Kidney epithelial cell (primary cell): ENCODE measurements around the gene PEPD. TPM values are rescaled to one million over a fixed set of nuclear protein-coding genes. Genes with fewer than 3 reads are reported as not detected.

Experiments
- DNase-seq: peaks from one replicate; pipeline ENCODE4 v3.0.0-alpha.2; 2010; ENCODE audit warnings: low read depth
- H3K27me3 ChIP-seq: 2 replicates; pipeline ENCODE4 v1.6.0; 2011; ENCODE audit warnings: low read length; ENCODE audit not compliant: control insufficient read depth, insufficient read depth
- H3K36me3 ChIP-seq: 2 replicates; pipeline ENCODE4 v1.5.1; 2011; ENCODE audit warnings: low read length; ENCODE audit not compliant: control insufficient read depth, insufficient read depth
- H3K4me3 ChIP-seq: 2 replicates; pipeline ENCODE4 v1.5.1; 2011; ENCODE audit warnings: low read depth, mild to moderate bottlenecking, control low read depth, low read length
- CTCF ChIP-seq: IDR thresholded peaks from 2 replicates; pipeline ENCODE4 v1.5.1; 2011; ENCODE audit warnings: mild to moderate bottlenecking, moderate library complexity, low read length, control low read depth, inconsistent platforms; ENCODE audit not compliant: insufficient read depth, poor library complexity, severe bottlenecking
- total RNA-seq: library from RNA; depleted of rRNA; stranded (reverse); fragments of >200 nt; gene quantifications from 2 replicates; pipeline ENCODE4 v1.2.3, GENCODE V29; 2015

Gene PEPD
- total RNA-seq, 1 donor from 2014 or later, result 88.6 TPM

GRCh38 chr19:33465834-33466233 is 55.8 kb downstream of the PEPD start:
- H3K27me3 ChIP-seq, result no peaks in the 10 kb centered on the region
- DNase-seq, result no peak
- no peaks in the 10 kb centered on the region for H3K36me3 ChIP-seq
- no peak for TF ChIP-seq CTCF
- H3K4me3 ChIP-seq, result no peak overlapping the region

- Histone ChIP-seq H3K4me3 (no peak overlapping the region), H3K27me3 (no peaks in the 10 kb centered on the region), H3K36me3 (no peaks in the 10 kb centered on the region)
- no peak for TF ChIP-seq CTCF
- no peak for DNase-seq
These were observed 56.2 kb downstream of the PEPD start for GRCh38 chr19:33465371-33465770.

- Histone ChIP-seq H3K36me3 (no peaks in the 10 kb centered on the region), H3K27me3 (no peaks in the 10 kb centered on the region), H3K4me3 (no peak overlapping the region)
- no peak for TF ChIP-seq CTCF
- DNase-seq, result no peak
These were observed 56.9 kb downstream of the PEPD start for GRCh38 chr19:33464733-33465115.

GRCh38 chr19:33464010-33464732 is 57.4 kb downstream of the PEPD start:
- Histone ChIP-seq H3K36me3 (no peaks in the 10 kb centered on the region), H3K27me3 (no peaks in the 10 kb centered on the region), H3K4me3 (no peak overlapping the region)
- no peak for TF ChIP-seq CTCF
- no peak for DNase-seq

- DNase-seq, result no peak
- no peak overlapping the region for H3K4me3 ChIP-seq
- H3K36me3 ChIP-seq, result no peaks in the 10 kb centered on the region
- no peak for TF ChIP-seq CTCF
- H3K27me3 ChIP-seq, result no peaks in the 10 kb centered on the region
These were observed 58.4 kb downstream of the PEPD start for GRCh38 chr19:33463199-33463598.
